Activated naive CD4-positive, alpha-beta T cell treated with anti-CD3 and anti-CD28 coated beads, Interleukin-2, amount 50 U/mL, for 24 hours (primary cell): ENCODE results near the gene EML5.

Source experiments
- H3K27ac Mint-ChIP-seq: one replicate; pipeline ENCODE4 v1.8.0; 2021; ENCODE audit warnings: mild to moderate bottlenecking, mixed read lengths
- H3K27me3 Mint-ChIP-seq: one replicate; pipeline ENCODE4 v1.8.0; 2021; ENCODE audit warnings: mixed read lengths
- H3K36me3 Mint-ChIP-seq: one replicate; pipeline ENCODE4 v1.8.0; 2021; ENCODE audit warnings: mixed read lengths
- H3K4me1 Mint-ChIP-seq: one replicate; pipeline ENCODE4 v1.8.0; 2021; ENCODE audit warnings: mixed read lengths
- H3K4me3 Mint-ChIP-seq: one replicate; pipeline ENCODE4 v1.8.0; 2021; ENCODE audit warnings: mild to moderate bottlenecking, mixed read lengths
- H3K9me3 Mint-ChIP-seq: one replicate; pipeline ENCODE4 v1.8.0; 2021; ENCODE audit warnings: mixed read lengths

EML5 gene

GRCh38 chr14:88785911-88786310, 6.8 kb downstream of the EML5 start:
- no peak overlapping the region for H3K4me3 Mint-ChIP-seq
- peaks cover 19% of the 10 kb centered on the region for H3K36me3 Mint-ChIP-seq
- no peak overlapping the region for H3K27ac Mint-ChIP-seq
- peaks cover 13% of the 10 kb centered on the region for H3K4me1 Mint-ChIP-seq
- H3K9me3 Mint-ChIP-seq, result peaks cover 22% of the 10 kb centered on the region
- H3K27me3 Mint-ChIP-seq, result no peaks in the 10 kb centered on the region

GRCh38 chr14:88775532-88775931, 17.2 kb downstream of the EML5 start:
- H3K27ac Mint-ChIP-seq, result no peak overlapping the region
- H3K36me3 Mint-ChIP-seq, result peaks cover 9% of the 10 kb centered on the region
- H3K27me3 Mint-ChIP-seq, result no peaks in the 10 kb centered on the region
- H3K4me1 Mint-ChIP-seq, result no peaks in the 10 kb centered on the region
- H3K9me3 Mint-ChIP-seq, result no peaks in the 10 kb centered on the region
- no peak overlapping the region for H3K4me3 Mint-ChIP-seq

GRCh38 chr14:88770736-88771135, 22.0 kb downstream of the EML5 start:
- no peaks in the 10 kb centered on the region for H3K27me3 Mint-ChIP-seq
- H3K36me3 Mint-ChIP-seq, result peaks cover 16% of the 10 kb centered on the region
- H3K4me3 Mint-ChIP-seq, result no peak overlapping the region
- H3K9me3 Mint-ChIP-seq, result no peaks in the 10 kb centered on the region
- H3K4me1 Mint-ChIP-seq, result no peaks in the 10 kb centered on the region
- H3K27ac Mint-ChIP-seq, result no peak overlapping the region

GRCh38 chr14:88765130-88765529, 27.6 kb downstream of the EML5 start:
- H3K27me3 Mint-ChIP-seq, result no peaks in the 10 kb centered on the region
- no peak overlapping the region for H3K27ac Mint-ChIP-seq
- peaks cover 6% of the 10 kb centered on the region for H3K9me3 Mint-ChIP-seq

GRCh38 chr14:88753873-88754272, 38.9 kb downstream of the EML5 start:
- no peaks in the 10 kb centered on the region for H3K9me3 Mint-ChIP-seq
- no peaks in the 10 kb centered on the region for H3K27me3 Mint-ChIP-seq
- peaks cover 9% of the 10 kb centered on the region for H3K36me3 Mint-ChIP-seq
- no peak overlapping the region for H3K4me3 Mint-ChIP-seq
- no peak overlapping the region for H3K27ac Mint-ChIP-seq
- H3K4me1 Mint-ChIP-seq, result peaks cover 3% of the 10 kb centered on the region

More at GRCh38 chr14:88765130-88765529, 27.6 kb downstream of the EML5 start:
- H3K36me3 Mint-ChIP-seq, result peaks cover 29% of the 10 kb centered on the region
- no peak overlapping the region for H3K4me3 Mint-ChIP-seq
- H3K4me1 Mint-ChIP-seq, result no peaks in the 10 kb centered on the region

- no peak overlapping the region for H3K4me3 Mint-ChIP-seq
- peaks cover 12% of the 10 kb centered on the region for H3K36me3 Mint-ChIP-seq
- no peaks in the 10 kb centered on the region for H3K9me3 Mint-ChIP-seq
- H3K27ac Mint-ChIP-seq, result no peak overlapping the region
- H3K4me1 Mint-ChIP-seq, result peaks cover under 1% of the 10 kb centered on the region
- no peaks in the 10 kb centered on the region for H3K27me3 Mint-ChIP-seq
These were observed 41.8 kb downstream of the EML5 start for GRCh38 chr14:88750945-88751344.

GRCh38 chr14:88750413-88750812, 42.3 kb downstream of the EML5 start:
- Mint-ChIP-seq H3K27ac (no peak overlapping the region), H3K36me3 (peaks cover 12% of the 10 kb centered on the region), H3K4me3 (no peak overlapping the region), H3K9me3 (no peaks in the 10 kb centered on the region), H3K27me3 (no peaks in the 10 kb centered on the region), H3K4me1 (no peaks in the 10 kb centered on the region)

- H3K4me3 Mint-ChIP-seq, result no peak overlapping the region
- H3K27me3 Mint-ChIP-seq, result no peaks in the 10 kb centered on the region
- H3K4me1 Mint-ChIP-seq, result no peaks in the 10 kb centered on the region
- peaks cover 10% of the 10 kb centered on the region for H3K36me3 Mint-ChIP-seq
- no peaks in the 10 kb centered on the region for H3K9me3 Mint-ChIP-seq
- H3K27ac Mint-ChIP-seq, result no peak overlapping the region
These were observed 43.6 kb downstream of the EML5 start for GRCh38 chr14:88749139-88749538.

- Mint-ChIP-seq H3K27ac (no peak overlapping the region), H3K27me3 (no peaks in the 10 kb centered on the region), H3K4me3 (no peak overlapping the region), H3K36me3 (peaks cover 10% of the 10 kb centered on the region), H3K4me1 (no peaks in the 10 kb centered on the region), H3K9me3 (no peaks in the 10 kb centered on the region)
These were observed 44.5 kb downstream of the EML5 start for GRCh38 chr14:88748288-88748687.

- Mint-ChIP-seq H3K36me3 (peaks cover 7% of the 10 kb centered on the region), H3K4me1 (no peaks in the 10 kb centered on the region), H3K9me3 (no peaks in the 10 kb centered on the region), H3K27ac (no peak overlapping the region), H3K4me3 (no peak overlapping the region), H3K27me3 (no peaks in the 10 kb centered on the region)
These were observed 46.7 kb downstream of the EML5 start for GRCh38 chr14:88746052-88746451.

GRCh38 chr14:88737245-88737644, 55.5 kb downstream of the EML5 start:
- Mint-ChIP-seq H3K4me1 (no peaks in the 10 kb centered on the region), H3K9me3 (no peaks in the 10 kb centered on the region), H3K27me3 (no peaks in the 10 kb centered on the region), H3K4me3 (no peak overlapping the region), H3K36me3 (peaks cover 20% of the 10 kb centered on the region), H3K27ac (no peak overlapping the region)

- H3K36me3 Mint-ChIP-seq, result peaks cover 20% of the 10 kb centered on the region
- no peak overlapping the region for H3K4me3 Mint-ChIP-seq
- H3K27ac Mint-ChIP-seq, result no peak overlapping the region
- no peaks in the 10 kb centered on the region for H3K4me1 Mint-ChIP-seq
- no peaks in the 10 kb centered on the region for H3K9me3 Mint-ChIP-seq
- no peaks in the 10 kb centered on the region for H3K27me3 Mint-ChIP-seq
These were observed 59.6 kb downstream of the EML5 start for GRCh38 chr14:88733121-88733520.

- Mint-ChIP-seq H3K9me3 (no peaks in the 10 kb centered on the region), H3K27me3 (no peaks in the 10 kb centered on the region), H3K4me1 (no peaks in the 10 kb centered on the region), H3K27ac (no peak overlapping the region), H3K36me3 (peaks cover 13% of the 10 kb centered on the region), H3K4me3 (no peak overlapping the region)
These were observed 63.6 kb downstream of the EML5 start for GRCh38 chr14:88729159-88729558.

- Mint-ChIP-seq H3K4me1 (no peaks in the 10 kb centered on the region), H3K36me3 (peaks cover 7% of the 10 kb centered on the region), H3K9me3 (no peaks in the 10 kb centered on the region)
These were observed 65.7 kb downstream of the EML5 start for GRCh38 chr14:88727057-88727456.

GRCh38 chr14:88710709-88711108, 82.0 kb downstream of the EML5 start:
- H3K9me3 Mint-ChIP-seq, result no peaks in the 10 kb centered on the region
- no peaks in the 10 kb centered on the region for H3K4me1 Mint-ChIP-seq
- H3K4me3 Mint-ChIP-seq, result no peak overlapping the region
- peaks cover 6% of the 10 kb centered on the region for H3K36me3 Mint-ChIP-seq
- no peaks in the 10 kb centered on the region for H3K27me3 Mint-ChIP-seq
- H3K27ac Mint-ChIP-seq, result no peak overlapping the region

More at GRCh38 chr14:88727057-88727456, 65.7 kb downstream of the EML5 start:
- Mint-ChIP-seq H3K27me3 (no peaks in the 10 kb centered on the region), H3K4me3 (no peak overlapping the region), H3K27ac (no peak overlapping the region)

- Mint-ChIP-seq H3K27ac (no peak overlapping the region), H3K9me3 (no peaks in the 10 kb centered on the region), H3K4me3 (no peak overlapping the region), H3K36me3 (peaks cover 7% of the 10 kb centered on the region), H3K4me1 (no peaks in the 10 kb centered on the region), H3K27me3 (no peaks in the 10 kb centered on the region)
These were observed 85.7 kb downstream of the EML5 start for GRCh38 chr14:88707088-88707487.

GRCh38 chr14:88706425-88706824, 86.3 kb downstream of the EML5 start:
- Mint-ChIP-seq H3K9me3 (no peaks in the 10 kb centered on the region), H3K27ac (no peak overlapping the region), H3K36me3 (peaks cover 7% of the 10 kb centered on the region), H3K4me1 (no peaks in the 10 kb centered on the region), H3K27me3 (no peaks in the 10 kb centered on the region), H3K4me3 (no peak overlapping the region)
